Umbilical cord (tissue), 2 donors: ENCODE measurements around the gene KCNH2. TPM values are rescaled to one million over a fixed set of nuclear protein-coding genes. Genes with fewer than 3 reads are reported as not detected.
A peak's percentile ranks its signal among the peaks of the same experiment; 100 is the strongest.

Experiments
- DNase-seq: peaks from one replicate; pipeline ENCODE4 v3.0.0-alpha.2; 2015; ENCODE audit warnings: low spot score
- total RNA-seq: library from RNA; depleted of rRNA; stranded (reverse); fragments of >200 nt; gene quantifications from one replicate; pipeline ENCODE4 v1.2.3, GENCODE V29; 2014; ENCODE audit warnings: low replicate concordance; ENCODE audit not compliant: insufficient read depth

The KCNH2 gene
- total RNA-seq, 1 donor from 2014 or later = 25.3 TPM

- no peak for DNase-seq
Observed at GRCh38 chr7:150976529-150977381, 1.4 kb downstream of the KCNH2 start.

- no peak for DNase-seq
Observed at GRCh38 chr7:150975536-150976319, 2.4 kb downstream of the KCNH2 start.

GRCh38 chr7:150974468-150975391 lies 3.4 kb downstream of the KCNH2 start:
- DNase-seq = no peak

GRCh38 chr7:150973571-150974451 lies 4.3 kb downstream of the KCNH2 start:
- DNase-seq = no peak

- DNase-seq = no peak
Observed at GRCh38 chr7:150972741-150973140, 5.4 kb downstream of the KCNH2 start.

GRCh38 chr7:150972023-150972468 lies 6.1 kb downstream of the KCNH2 start:
- DNase-seq = peak; percentile 96

- DNase-seq = peak; percentile 72
Observed at GRCh38 chr7:150971242-150972022, 6.7 kb downstream of the KCNH2 start.

- DNase-seq = no peak
Observed at GRCh38 chr7:150970424-150970823, 7.7 kb downstream of the KCNH2 start.

- DNase-seq = no peak
Observed at GRCh38 chr7:150969475-150969874, 8.6 kb downstream of the KCNH2 start.

- DNase-seq = no peak
Observed at GRCh38 chr7:150968734-150969372, 9.3 kb downstream of the KCNH2 start.

- DNase-seq = no peak
Observed at GRCh38 chr7:150968056-150968733, 9.9 kb downstream of the KCNH2 start.

GRCh38 chr7:150967349-150967748 lies 10.8 kb downstream of the KCNH2 start:
- no peak for DNase-seq

GRCh38 chr7:150966002-150966401 lies 12.1 kb downstream of the KCNH2 start:
- no peak for DNase-seq

GRCh38 chr7:150965273-150965830 lies 12.8 kb downstream of the KCNH2 start:
- DNase-seq = no peak

- DNase-seq = no peak
Observed at GRCh38 chr7:150964593-150965111, 13.5 kb downstream of the KCNH2 start.

GRCh38 chr7:150963707-150964559 lies 14.2 kb downstream of the KCNH2 start:
- no peak for DNase-seq
